Aorta (tissue), 5 donors: ENCODE results near the gene CTSF. TPM values are rescaled to one million over a fixed set of nuclear protein-coding genes. Genes with fewer than 3 reads are reported as not detected.

Source experiments
- ATAC-seq: fragments of 200-7000 bp; cut with Tn5 transposase; one replicate; pipeline ENCODE4 v1.9.1; 2022; ENCODE audit warnings: moderate library complexity; ENCODE audit not compliant: low FRiP score
- DNase-seq, 2 donors: peaks; one replicate each; pipeline ENCODE4 v3.0.0-alpha.2; 2020
- H3K27ac ChIP-seq, 2 donors: one replicate each; pipeline ENCODE4 v1.5.1; 2013; ENCODE audit warnings: low read length in 2 of 2, mild to moderate bottlenecking in 2 of 2, moderate library complexity in 2 of 2, control low read depth in 1 of 2, inconsistent platforms in 1 of 2, low read depth in 1 of 2
- H3K27me3 ChIP-seq, 2 donors: one replicate each; pipeline ENCODE4 v1.6.1; 2013; ENCODE audit warnings: control low read depth in 1 of 2, low read length in 1 of 2, mild to moderate bottlenecking in 1 of 2, moderate library complexity in 1 of 2; ENCODE audit not compliant: insufficient read depth in 2 of 2, control insufficient read depth in 1 of 2
- H3K36me3 ChIP-seq, 2 donors: one replicate each; pipeline ENCODE4 v1.6.1; 2013; ENCODE audit warnings: control low read depth in 1 of 2, low read length in 1 of 2, mild to moderate bottlenecking in 1 of 2; ENCODE audit not compliant: insufficient read depth in 2 of 2, control insufficient read depth in 1 of 2
- H3K4me1 ChIP-seq, 2 donors: one replicate each; pipeline ENCODE4 v1.6.1; 2013; ENCODE audit warnings: low read length in 2 of 2, control low read depth in 1 of 2, mild to moderate bottlenecking in 1 of 2, moderate library complexity in 1 of 2; ENCODE audit not compliant: insufficient read depth in 2 of 2, control insufficient read depth in 1 of 2
- H3K4me3 ChIP-seq, 2 donors: one replicate each; pipeline ENCODE4 v1.5.1; 2013; ENCODE audit warnings: low read length in 2 of 2, control low read depth in 1 of 2, mild to moderate bottlenecking in 1 of 2
- H3K9me3 ChIP-seq: one replicate; pipeline ENCODE4 v1.6.1; 2013; ENCODE audit warnings: mild to moderate bottlenecking, low read length; ENCODE audit not compliant: control insufficient read depth
- WGBS, 2 donors: extraction: QIAGEN DNeasy Blood & Tissue Kit; methylation state at CpG; one replicate each; pipeline ENCODE4 v1.1.7; 2013; 5-methylcytosine and 5-hydroxymethylcytosine counted together
- intact Hi-C, 2 donors: fragments of 100-400 bp; cut with DNase I; formaldehyde crosslinking; loops; one replicate each; pipeline versions ENCODE4 v1.14.2 to v1.15.0; 2022
- polyA plus RNA-seq, 2 donors: library from polyadenylated mRNA; stranded (reverse); fragments of 200-250 nt; gene quantifications; one replicate each; pipeline ENCODE4 v1.2.3, GENCODE V29; 2013
- total RNA-seq, 2 donors: library from RNA; stranded (reverse); fragmentation: NEBNext Ultra II Directional; extraction: Animal tissue kit (Norgen Biotek cat#: 25700); gene quantifications; one replicate each; pipeline ENCODE4 v1.2.1, GENCODE V29; 2021
- donor health status: healthy with polysubstance abuse.
- donor health status: Bipolar disorder and iron deficiency.
- donor health status: DM: no; HTN: no; CAD: no.
- donor health status: DM: no; HTN: no; CAD: no.
- donor health status: DM: yes; HTN: yes; CAD: no.

Gene CTSF
- total and polyA plus RNA-seq, 4 donors = 38.3 to 110 (median 75.3) TPM

DNA sequence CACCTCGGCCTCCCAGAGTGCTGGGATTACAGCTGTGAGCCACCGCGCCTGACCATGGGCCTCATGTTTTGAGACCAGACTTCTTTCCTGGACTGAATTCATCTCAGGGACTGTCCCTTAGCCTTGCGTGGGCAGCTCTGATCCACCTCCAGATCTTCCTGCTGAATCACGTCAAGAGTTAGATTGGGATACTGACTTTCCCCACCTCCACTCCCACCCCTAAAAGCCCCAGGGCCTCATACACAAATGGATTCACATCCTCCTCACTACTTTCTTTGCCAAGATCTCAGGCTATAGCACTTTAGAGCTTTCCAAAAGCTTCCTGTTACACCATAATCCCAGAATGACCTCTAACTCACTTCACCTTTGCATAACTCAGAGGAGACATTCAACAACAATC lies 12.4 kb upstream of the CTSF start:
- Histone ChIP-seq H3K4me1 (no peaks in the 10 kb centered on the region), H3K4me3 (no peak overlapping the region), H3K27me3 (no peaks in the 10 kb centered on the region), H3K36me3 (no peaks in the 10 kb centered on the region), H3K9me3 (no peaks in the 10 kb centered on the region), H3K27ac (no peak overlapping the region)
- ATAC-seq = no peak
- DNase-seq = no peak
- intact Hi-C loops = no loop called here
- 87 to 89% methylated on average over 5 of the region's 5 CpGs for WGBS, 2 donors

DNA sequence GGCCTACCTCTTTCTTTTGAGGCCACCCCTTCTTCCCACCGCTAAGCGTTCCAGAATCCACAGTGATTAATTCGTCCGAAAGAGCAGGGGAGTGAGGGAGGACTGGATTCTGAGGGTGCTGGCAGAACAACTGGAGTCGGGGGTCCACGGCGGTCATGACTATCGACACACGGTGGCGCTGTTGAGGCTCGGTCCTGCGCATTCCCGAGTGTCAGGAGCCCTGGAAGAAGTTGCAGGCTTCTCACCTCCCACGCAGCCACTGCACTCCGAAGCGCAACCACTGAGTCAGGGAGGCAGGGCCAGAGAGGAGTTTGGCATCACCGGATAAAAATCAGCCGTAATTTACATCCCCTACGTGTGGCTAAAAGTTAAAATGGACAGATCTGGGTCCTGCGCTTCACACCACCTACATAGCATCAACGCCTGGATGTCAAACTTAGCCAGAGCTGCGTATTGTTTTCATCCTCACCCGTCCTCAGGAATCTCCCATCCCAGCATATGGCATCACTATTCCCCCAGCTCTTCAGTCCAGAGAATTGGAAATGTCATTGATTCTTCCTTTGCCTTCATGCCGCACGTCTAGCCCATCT lies 10.7 kb upstream of the CTSF start:
- Histone ChIP-seq H3K27me3 (no peaks in the 10 kb centered on the region), H3K9me3 (no peaks in the 10 kb centered on the region), H3K36me3 (no peaks in the 10 kb centered on the region), H3K4me1 (no peaks in the 10 kb centered on the region), H3K27ac (no peak overlapping the region), H3K4me3 (no peak overlapping the region)
- intact Hi-C loops = loop anchor here (1.0 to 10.0 kb wide), 2 partner anchors 99 to 256 kb away; no protein-coding TSS in a partner anchor
- DNase-seq (peak; percentile 87 to 96), ATAC-seq (peak; percentile 87)
- WGBS, 2 donors = 16% methylated on average over 25 of the region's 25 CpGs

DNA sequence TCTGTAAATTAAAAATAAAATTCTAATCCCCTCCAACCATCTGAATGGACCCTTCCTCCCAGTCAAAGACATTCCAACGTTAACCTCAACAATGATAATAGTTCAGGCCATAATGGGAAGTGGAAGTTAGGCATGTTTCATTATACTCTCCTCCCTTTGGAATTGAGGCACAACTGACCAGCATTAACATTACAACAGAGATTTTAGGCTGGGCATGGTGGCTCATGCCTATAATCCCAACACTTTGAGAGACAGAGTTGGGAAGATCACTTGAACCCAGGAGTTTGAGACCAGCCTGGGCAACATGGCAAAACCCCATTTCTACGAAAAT lies 2.4 kb upstream of the CTSF start:
- H3K27ac ChIP-seq = no peak overlapping the region
- no peak for DNase-seq
- no peaks in the 10 kb centered on the region for H3K36me3 ChIP-seq
- H3K27me3 ChIP-seq = no peaks in the 10 kb centered on the region
- no peak overlapping the region for H3K4me3 ChIP-seq
- H3K9me3 ChIP-seq = no peaks in the 10 kb centered on the region
- H3K4me1 ChIP-seq = no peaks in the 10 kb centered on the region
- WGBS, 2 donors = 77 to 86% methylated on average over 2 of the region's 2 CpGs
- intact Hi-C loops = loop anchor here in 1 of 2 donors (10.0 kb wide), 1 partner anchor 264 kb away; no protein-coding TSS in a partner anchor
- ATAC-seq = no peak

DNA sequence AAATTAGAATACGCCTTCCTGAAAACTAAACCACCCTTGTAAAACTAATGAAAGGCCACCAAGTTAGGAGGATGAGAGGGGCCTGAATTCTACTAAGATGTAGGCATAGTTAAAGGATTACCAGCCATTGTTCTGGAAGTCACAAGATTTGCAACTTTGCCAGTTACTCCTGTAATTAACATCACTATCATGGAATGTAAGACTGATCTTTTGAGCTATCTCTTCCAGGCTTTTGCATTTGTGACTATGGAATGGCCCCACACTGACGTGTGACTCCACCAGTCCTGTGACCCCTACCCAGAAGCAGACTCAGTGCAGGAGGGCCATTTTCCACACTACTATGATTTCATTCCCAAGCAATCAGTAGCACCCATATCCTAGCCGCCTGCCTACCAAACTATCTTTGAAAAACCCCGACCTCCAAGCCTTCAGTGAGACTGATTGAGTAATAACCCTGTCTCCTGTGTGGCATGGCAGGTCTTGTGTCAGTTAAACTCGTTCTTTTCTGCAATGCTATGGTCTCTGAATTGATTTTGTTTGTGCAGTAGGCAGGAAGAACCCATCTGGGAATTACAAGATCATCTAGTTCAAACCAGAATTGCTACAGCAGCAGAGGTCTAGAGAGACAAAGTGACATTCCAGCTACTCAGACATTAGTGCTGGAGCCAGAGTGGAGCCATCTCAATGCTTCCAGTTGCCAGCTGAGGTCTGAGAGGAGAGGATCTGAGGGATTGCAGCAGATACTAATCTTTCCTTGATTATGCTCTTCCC lies 1.9 kb upstream of the CTSF start:
- no peaks in the 10 kb centered on the region for H3K27me3 ChIP-seq
- no peak overlapping the region for H3K27ac ChIP-seq
- DNase-seq (no peak), ATAC-seq (no peak)
- H3K4me1 ChIP-seq = no peaks in the 10 kb centered on the region
- intact Hi-C loops = loop anchor here in 1 of 2 donors (10.0 kb wide), 1 partner anchor 265 kb away; no protein-coding TSS in a partner anchor
- H3K9me3 ChIP-seq = no peaks in the 10 kb centered on the region
- H3K36me3 ChIP-seq = no peaks in the 10 kb centered on the region
- no peak overlapping the region for H3K4me3 ChIP-seq
- WGBS, 2 donors = 49 to 64% methylated on average over 5 of the region's 5 CpGs

DNA sequence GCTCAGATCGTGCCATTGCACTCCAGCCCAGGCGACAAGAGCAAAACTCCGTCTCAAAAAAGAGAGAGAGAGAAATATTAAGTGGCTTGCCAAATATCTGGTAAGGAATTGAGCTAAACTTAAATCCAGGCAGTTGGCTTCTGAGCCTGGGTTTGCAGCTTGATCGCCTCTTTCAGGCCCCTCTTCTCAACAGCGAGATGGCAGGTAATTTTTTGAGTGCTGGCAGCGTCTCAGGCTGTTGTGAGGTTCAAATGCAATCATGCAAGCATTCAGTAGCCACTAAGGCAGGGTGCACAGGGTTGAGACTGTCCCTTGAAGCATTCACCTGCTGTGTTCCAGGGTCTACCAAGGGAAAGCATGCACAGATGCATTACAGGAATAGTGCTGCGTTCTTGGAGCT lies 670 bp upstream of the CTSF start:
- WGBS, 2 donors = 86% methylated on average over 7 of the region's 7 CpGs
- intact Hi-C loops = loop anchor here in 1 of 2 donors (10.0 kb wide), 1 partner anchor 266 kb away; no protein-coding TSS in a partner anchor
- H3K4me3 ChIP-seq = no peak overlapping the region
- H3K27ac ChIP-seq = no peak overlapping the region
- ATAC-seq = no peak
- no peaks in the 10 kb centered on the region for H3K36me3 ChIP-seq
- no peaks in the 10 kb centered on the region for H3K9me3 ChIP-seq
- DNase-seq = no peak
- H3K27me3 ChIP-seq = no peaks in the 10 kb centered on the region
- no peaks in the 10 kb centered on the region for H3K4me1 ChIP-seq

DNA sequence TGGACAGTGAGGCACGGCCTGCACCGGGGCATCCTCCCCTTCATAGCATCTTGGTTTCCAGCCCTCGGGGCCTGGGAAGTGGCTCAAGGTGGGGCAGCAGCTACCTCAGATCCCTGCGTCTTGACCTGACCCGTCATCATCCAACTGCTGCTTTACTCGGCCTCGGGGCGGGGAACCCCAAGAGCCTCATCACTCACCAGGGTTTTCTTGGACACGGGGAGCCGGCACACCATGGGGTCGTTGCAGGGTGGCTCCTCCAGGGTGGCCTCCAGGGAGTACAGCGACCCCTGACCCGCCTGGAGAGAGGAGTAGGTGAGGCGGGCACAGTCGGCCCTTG lies 651 bp downstream of the CTSF start:
- Histone ChIP-seq H3K27me3 (no peaks in the 10 kb centered on the region), H3K9me3 (no peaks in the 10 kb centered on the region), H3K36me3 (no peaks in the 10 kb centered on the region), H3K4me1 (no peaks in the 10 kb centered on the region), H3K4me3 (peak overlapping the region; percentile 45 to 69), H3K27ac (no peak overlapping the region)
- ATAC-seq (no peak), DNase-seq (no peak)
- intact Hi-C loops = loop anchor here in 1 of 2 donors (10.0 kb wide), 1 partner anchor 267 kb away; no protein-coding TSS in a partner anchor
- 60 to 68% methylated on average over 15 of the region's 15 CpGs for WGBS, 2 donors

DNA sequence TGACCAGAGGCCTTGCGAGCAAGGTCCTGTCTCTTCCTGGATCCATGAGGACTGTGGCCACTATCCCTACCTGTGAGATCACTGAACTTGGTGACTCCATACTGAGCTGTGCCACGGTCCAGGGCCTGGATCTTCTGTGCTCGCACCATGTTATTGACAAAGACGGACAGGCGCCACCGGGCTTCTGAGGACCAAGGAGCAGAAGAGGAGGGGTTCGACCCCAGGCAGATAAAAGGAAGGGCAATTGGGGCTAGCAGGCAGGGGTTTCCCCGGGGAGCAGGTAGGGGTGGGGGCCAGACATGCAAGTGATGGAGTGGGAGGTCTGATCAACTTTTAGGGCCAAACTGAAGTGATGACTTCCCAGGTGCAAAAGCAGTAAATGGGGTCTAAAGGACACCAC lies 2.2 kb downstream of the CTSF start:
- H3K27ac ChIP-seq = no peak overlapping the region
- H3K27me3 ChIP-seq = no peaks in the 10 kb centered on the region
- no peak for ATAC-seq
- no peaks in the 10 kb centered on the region for H3K4me1 ChIP-seq
- no peaks in the 10 kb centered on the region for H3K36me3 ChIP-seq
- H3K9me3 ChIP-seq = no peaks in the 10 kb centered on the region
- WGBS, 2 donors = 95 to 96% methylated on average over 8 of the region's 8 CpGs
- intact Hi-C loops = loop anchor here in 1 of 2 donors (10.0 kb wide), 1 partner anchor 269 kb away; no protein-coding TSS in a partner anchor
- DNase-seq = no peak
- no peak overlapping the region for H3K4me3 ChIP-seq

DNA sequence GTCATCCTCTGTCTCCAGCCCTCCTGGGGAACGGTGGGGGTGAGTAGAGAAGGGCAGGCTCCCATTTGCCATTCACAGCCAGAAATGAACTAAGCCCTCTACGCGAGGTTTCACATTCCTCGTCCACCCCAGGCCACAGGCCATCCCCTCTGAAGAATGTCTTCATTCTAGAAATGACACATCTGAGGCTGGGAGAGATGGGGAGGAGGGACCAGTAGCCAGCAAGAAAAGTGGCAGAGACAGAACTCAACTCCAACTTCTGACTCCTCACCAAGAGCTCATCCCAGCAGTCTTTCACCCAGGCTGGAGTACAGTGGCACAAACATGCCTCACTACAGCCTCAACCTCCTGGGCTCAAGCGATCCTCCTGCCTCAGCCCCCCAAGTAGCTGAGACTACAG lies 3.4 kb downstream of the CTSF start:
- WGBS, 2 donors = 86 to 87% methylated on average over 5 of the region's 5 CpGs

DNA sequence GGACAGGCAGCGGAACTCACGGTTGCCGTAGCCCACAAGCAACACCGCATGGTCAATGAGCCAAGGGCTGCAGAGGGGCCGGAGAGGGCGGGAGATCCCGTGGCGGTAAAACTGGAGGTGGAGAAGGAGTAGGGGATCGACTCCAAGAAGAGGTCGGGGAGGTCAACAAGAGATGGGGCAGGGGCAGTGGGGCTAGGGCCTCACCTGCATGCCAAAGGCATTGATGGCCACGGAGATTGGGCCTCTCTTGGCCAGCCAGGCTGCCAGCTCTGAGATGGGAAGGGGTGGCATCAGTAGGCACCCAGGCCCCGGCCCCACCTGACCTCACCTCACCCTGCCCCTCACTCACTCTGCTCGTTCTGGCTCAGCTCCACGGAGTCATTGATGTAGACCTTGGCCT lies 3.9 kb downstream of the CTSF start:
- Histone ChIP-seq H3K36me3 (no peaks in the 10 kb centered on the region), H3K4me1 (no peaks in the 10 kb centered on the region), H3K27ac (no peak overlapping the region), H3K27me3 (no peaks in the 10 kb centered on the region), H3K9me3 (no peaks in the 10 kb centered on the region), H3K4me3 (no peak overlapping the region)
- no peak for ATAC-seq
- intact Hi-C loops = loop anchor here in 1 of 2 donors (10.0 kb wide), 1 partner anchor 270 kb away; no protein-coding TSS in a partner anchor
- DNase-seq = peak in 1 of 2 donors; percentile 51
- whole genome bisulfite sequencing, 2 donors = 91 to 92% methylated on average over 14 of the region's 14 CpGs

More for the DNA sequence above, 3.4 kb downstream of the CTSF start:
- DNase-seq = no peak
- no peak overlapping the region for H3K4me3 ChIP-seq
- intact Hi-C loops = loop anchor here in 1 of 2 donors (10.0 kb wide), 1 partner anchor 270 kb away; no protein-coding TSS in a partner anchor
- no peaks in the 10 kb centered on the region for H3K36me3 ChIP-seq
- ATAC-seq = no peak
- no peaks in the 10 kb centered on the region for H3K4me1 ChIP-seq
- no peaks in the 10 kb centered on the region for H3K27me3 ChIP-seq
- no peak overlapping the region for H3K27ac ChIP-seq
- no peaks in the 10 kb centered on the region for H3K9me3 ChIP-seq
